DMS53 (cell line): Measurements from ENCODE around the gene DCLRE1C.
"Not testable (repeated sequence)": the region's sequence is repeated elsewhere in the genome, so short reads cannot be mapped to it uniquely, and the experiment has no call there.

Experiments
- DNase-seq: peaks from one replicate; lab custom pipeline; 2025; lab: John Stamatoyannopoulos, UW

The DCLRE1C gene

GRCh38 chr10:14954001-14954770, at the start of gene DCLRE1C:
DCLRE1C (minus strand) TSS chr10:14954096; CDS start chr10:14954010, 86 bp downstream.
- peak; percentile 100 for DNase-seq

GRCh38 chr10:14995964-14996565, 42.2 kb upstream of the DCLRE1C start:
- DNase-seq, result no peak

- DNase-seq, result peak; percentile 16
Measured at GRCh38 chr10:14993500-14994455, 39.9 kb upstream of the DCLRE1C start.

- DNase-seq, result not testable (repeated sequence)
Measured at GRCh38 chr10:14992336-14992735, 38.4 kb upstream of the DCLRE1C start.

- peak; percentile 75 for DNase-seq
Measured at GRCh38 chr10:14991035-14991749, 37.3 kb upstream of the DCLRE1C start.

DNA sequence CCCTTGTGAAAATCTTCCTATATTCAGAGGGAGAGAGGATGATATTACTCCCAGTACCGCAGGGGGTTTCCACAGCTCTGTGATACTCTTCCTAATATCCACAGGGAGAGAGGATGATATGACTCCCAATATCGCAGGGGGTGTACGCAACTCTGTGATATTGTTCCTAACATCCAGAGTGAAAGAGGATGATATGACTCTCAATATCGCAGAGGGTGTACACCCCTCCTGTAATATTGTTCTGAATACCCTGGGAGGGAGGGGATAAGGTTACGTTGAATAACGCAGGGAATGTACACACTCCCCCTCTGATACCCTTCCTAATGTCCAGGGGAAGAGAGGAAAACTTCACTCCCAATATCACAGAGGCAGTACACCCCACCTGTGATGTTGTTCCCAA, 35.7 kb upstream of the DCLRE1C start:
- DNase-seq, result not testable (repeated sequence)

DNA sequence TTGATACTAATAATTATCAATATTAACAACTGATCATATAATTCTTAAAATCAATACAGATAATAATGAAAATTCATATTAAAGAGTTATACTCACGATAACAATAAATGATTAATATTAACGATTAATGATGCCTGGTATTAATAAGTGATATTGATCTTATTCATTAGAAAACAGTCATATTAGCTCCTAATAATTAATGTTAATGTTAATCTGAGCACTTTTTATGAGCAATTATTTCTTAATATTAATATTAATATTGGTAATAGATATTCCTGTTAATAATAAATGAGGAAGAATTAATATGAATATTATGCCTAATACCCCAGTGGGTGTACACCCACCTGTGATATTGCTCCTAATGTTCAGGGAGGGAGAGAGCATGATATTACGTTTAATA, 28.8 kb upstream of the DCLRE1C start:
- no peak for DNase-seq

GRCh38 chr10:14975672-14976273, 21.9 kb upstream of the DCLRE1C start:
- no peak for DNase-seq

GRCh38 chr10:14974153-14974998, 20.5 kb upstream of the DCLRE1C start:
- DNase-seq, result not testable (repeated sequence)

GRCh38 chr10:14971867-14972448, 18.1 kb upstream of the DCLRE1C start:
- DNase-seq, result peak; percentile 68

- no peak for DNase-seq
Measured at GRCh38 chr10:14967897-14968296, 14.0 kb upstream of the DCLRE1C start.

GRCh38 chr10:14959221-14960057, 5.5 kb upstream of the DCLRE1C start, which contains the start of gene MEIG1:
MEIG1 (plus strand) TSS chr10:14959388; CDS start chr10:14966469, 7,081 bp downstream.
- DNase-seq, result peak; percentile 99

DNA sequence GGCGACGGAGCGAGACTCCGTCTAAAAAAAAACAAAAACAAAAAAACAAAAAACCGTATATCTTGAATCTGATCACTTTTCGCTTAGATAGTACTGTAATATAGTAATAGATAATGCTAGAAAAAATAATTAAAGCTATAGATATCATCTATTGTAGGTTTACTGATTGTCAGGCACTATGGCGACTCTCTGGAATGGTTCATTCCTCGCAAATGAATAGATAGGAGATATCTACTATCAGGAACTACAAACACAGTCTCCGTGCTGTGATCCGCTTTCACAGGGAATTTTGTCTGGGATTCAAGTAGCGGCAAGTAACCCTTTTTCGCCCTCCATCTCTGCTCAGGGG, 5.0 kb upstream of the DCLRE1C start:
- no peak for DNase-seq

DNA sequence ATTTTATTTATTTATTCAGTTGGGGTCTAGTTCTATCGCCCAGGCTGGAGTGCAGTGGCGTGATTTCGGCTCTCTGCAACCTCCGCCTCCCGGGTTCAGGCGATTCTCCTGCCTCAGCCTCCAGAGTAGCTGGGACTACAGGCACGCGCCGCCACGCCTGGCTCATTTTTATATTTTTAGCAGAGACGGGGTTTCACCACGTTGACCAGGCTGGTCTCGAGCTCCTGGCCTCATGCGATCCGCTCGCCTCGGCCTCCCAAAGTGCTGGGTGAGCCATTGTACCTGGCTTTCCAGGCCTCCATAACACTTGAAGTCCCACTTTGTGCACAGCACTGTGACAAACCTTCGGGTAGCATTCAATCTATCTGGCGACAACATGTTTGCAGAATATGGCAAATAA, 1.0 kb upstream of the DCLRE1C start:
- DNase-seq, result peak; percentile 24

DNA sequence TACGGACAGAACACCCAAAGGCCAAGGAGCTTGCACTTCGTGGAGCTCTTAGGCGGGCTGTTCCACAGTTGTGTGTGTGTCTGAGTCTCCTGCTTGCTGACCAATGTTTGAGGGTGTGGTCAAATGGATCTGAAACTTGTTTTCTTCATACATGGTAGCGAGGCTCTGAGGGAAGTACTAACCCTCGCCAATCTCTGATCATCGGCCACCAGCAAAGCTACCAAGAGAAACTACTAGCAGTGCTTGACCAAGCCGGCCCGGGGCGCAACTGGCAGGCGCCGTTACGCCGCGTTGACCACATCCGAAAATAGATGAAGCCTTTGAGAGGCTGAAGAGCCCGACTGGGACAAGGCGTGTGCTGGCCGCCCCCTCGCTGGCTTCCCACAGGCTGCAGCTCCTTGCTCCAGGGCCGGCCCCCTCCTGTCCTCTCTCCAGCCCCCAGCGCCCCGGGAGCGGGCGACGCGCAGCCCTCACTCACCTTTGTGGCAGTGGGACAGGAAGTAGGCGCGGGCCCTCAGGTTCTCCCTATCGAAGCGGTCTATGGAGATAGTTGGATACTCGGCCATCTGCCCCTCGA, 384 bp downstream of the DCLRE1C start:
- peak; percentile 87 for DNase-seq

GRCh38 chr10:14952851-14953423, 959 bp downstream of the DCLRE1C start:
- peak; percentile 55 for DNase-seq

GRCh38 chr10:14949291-14949690, 4.6 kb downstream of the DCLRE1C start:
- no peak for DNase-seq

GRCh38 chr10:14947268-14947667, 6.6 kb downstream of the DCLRE1C start:
- DNase-seq, result no peak
